ENCODE data around the gene TRAM2.
A peak's percentile ranks its signal among the peaks of the same experiment; 100 is the strongest.

Gene TRAM2

DNA sequence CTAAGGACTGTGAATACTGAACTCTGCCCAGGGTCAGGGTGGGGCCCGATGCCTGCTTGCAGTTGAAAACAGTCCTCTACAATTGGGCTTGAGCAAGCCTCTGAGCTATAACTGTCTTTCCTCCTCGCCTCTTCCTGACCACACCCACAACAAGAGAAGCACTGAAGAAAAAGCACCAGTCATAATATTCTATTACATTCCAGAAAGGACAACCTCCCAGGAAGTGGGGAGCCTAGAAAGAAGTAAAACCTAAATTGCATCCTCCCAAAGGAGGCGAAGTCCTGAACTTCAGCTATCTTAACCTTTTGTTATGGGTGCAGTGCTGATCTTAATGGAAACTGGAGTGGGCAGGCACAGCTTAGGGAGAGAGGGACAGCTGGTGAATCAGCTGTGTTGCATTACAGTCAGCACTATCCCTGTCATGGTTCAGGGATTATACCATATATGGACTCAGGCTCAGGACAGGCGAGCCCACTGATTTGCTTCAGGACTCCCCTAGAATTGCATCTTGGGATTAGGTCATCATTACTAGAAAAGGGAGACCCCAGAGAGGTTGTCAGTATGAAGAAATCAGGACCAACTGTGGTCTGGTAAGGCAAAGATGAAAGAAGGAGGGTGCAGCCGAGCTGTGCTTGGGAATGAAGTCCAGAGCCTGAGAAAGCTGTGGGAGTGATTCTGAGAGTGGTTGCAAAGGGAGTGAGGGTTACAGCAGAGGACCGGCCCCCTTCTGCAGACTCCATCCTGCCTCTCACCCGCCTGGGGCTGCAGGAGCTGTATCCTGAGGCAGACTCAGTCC is 18.3 kb upstream of the TRAM2 start:
- TF ChIP-seq, protein P1, sequence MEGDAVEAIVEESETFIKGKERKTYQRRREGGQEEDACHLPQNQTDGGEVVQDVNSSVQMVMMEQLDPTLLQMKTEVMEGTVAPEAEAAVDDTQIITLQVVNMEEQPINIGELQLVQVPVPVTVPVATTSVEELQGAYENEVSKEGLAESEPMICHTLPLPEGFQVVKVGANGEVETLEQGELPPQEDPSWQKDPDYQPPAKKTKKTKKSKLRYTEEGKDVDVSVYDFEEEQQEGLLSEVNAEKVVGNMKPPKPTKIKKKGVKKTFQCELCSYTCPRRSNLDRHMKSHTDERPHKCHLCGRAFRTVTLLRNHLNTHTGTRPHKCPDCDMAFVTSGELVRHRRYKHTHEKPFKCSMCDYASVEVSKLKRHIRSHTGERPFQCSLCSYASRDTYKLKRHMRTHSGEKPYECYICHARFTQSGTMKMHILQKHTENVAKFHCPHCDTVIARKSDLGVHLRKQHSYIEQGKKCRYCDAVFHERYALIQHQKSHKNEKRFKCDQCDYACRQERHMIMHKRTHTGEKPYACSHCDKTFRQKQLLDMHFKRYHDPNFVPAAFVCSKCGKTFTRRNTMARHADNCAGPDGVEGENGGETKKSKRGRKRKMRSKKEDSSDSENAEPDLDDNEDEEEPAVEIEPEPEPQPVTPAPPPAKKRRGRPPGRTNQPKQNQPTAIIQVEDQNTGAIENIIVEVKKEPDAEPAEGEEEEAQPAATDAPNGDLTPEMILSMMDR (IDR thresholded peaks at IDR 0.05) = no peak
- Histone ChIP-seq H3K4me3 (peak overlapping the region; percentile 41), H3K27ac (peak overlapping the region; percentile 70 to 89)
- DNase-seq (ENCODE audit: low spot score) = peak; percentile 80

DNA sequence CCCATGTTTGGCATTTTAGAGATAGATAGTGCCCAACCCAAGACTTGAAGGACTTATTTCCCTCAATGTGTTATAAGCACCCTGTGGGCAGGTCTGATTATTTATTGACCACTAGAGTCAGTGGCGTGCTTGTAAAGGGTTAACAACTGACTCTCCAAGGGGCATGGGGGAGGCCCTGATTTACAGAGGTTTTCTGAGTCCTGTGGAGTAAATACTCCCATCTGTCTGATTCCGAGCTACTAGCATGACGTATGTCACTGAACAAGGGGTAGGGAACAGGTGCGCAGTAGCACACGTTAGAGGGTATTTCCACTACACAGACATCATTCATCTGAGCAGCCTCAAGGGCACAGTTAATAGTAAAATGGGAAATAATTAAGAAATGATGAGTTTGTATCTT is 17.4 kb upstream of the TRAM2 start:
- H3K4me3 ChIP-seq = no peak overlapping the region
- DNase-seq (ENCODE audit: low spot score) = no peak
- TF ChIP-seq, protein P1 (IDR thresholded peaks at IDR 0.05) = no peak
- H3K27ac ChIP-seq = peak overlapping the region; percentile 70 to 89

DNA sequence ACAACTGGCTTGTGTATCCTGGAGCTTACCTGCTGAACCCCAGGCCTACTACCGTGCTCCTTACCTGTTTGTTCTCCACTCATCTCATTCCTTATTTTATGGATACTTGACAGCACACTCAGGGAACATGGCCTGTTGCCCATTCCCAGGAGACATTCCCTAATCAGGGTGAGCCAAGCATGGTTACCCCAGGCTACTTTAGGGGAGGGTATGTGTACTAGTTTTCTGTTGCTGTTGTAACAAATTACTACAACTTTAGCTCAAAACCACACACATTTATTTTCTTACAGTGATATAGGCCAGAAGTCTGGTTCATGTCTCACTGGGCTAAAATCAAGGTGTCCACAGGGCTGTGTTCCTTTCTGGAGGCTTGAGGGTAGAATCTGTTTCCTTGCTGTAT is 15.0 kb upstream of the TRAM2 start:
- DNase-seq (ENCODE audit: low spot score) = no peak
- no peak overlapping the region for H3K27ac ChIP-seq
- TF ChIP-seq, protein P1 (IDR thresholded peaks at IDR 0.05) = no peak
- no peak overlapping the region for H3K4me3 ChIP-seq

DNA sequence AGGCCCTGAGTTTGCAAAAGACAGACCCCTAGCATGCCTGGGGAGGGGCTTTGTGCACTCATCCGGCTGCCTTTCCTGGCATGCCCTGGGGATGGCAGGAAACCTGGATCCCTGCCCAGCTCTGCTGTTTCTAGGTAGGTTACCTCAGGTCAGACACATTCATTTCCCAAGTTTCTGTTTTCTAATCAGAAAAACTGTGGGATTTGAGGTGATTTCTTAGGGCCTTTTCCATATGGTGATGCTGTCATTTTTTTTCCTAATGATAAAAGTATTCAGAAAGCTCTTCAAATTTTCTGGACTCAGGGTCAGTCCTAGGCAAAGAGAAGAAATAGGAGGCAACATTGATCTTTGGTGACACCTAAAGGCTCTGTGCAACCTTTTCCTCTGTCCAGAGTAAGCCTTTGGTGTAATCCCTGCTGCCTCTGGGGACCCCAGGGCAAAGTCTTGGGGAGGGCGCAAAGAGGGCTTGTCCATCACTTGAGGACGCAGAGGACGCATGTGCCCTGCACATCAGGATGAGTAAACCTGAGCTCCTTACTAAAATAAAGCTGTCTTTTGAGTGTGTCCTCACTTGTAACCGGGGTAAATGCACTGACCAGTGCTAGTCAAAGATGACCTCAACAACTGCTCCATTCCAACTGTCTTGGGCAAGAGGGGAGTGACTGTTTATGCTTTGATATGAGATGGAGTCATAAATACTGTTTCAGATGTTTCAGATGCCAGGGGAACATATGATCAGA is 13.5 kb upstream of the TRAM2 start:
- H3K27ac ChIP-seq = no peak overlapping the region
- no peak overlapping the region for H3K4me3 ChIP-seq
- TF ChIP-seq, protein P1 (IDR thresholded peaks at IDR 0.05) = no peak
- no peak for DNase-seq (ENCODE audit: low spot score)

DNA sequence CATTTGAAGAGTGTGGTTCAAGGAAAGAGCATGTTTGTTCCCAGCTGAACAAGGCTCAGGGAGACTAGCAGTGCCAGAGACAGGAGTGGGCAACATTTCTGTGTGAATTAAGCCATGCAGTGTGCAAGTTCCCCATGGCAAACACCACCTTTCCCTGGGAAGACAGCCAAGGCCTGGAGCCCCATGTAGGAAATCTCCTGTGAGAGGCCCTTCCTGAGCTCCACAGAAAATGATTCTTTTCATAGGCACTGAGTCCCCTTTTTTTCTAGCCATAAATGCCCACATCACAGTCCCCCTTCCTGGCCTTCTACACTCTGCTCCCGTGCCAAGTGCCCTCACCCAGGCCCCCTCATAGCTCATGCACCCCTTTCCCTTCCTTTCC is 11.8 kb upstream of the TRAM2 start:
- no peak for DNase-seq (ENCODE audit: low spot score)
- H3K27ac ChIP-seq = no peak overlapping the region
- TF ChIP-seq, protein P1 (IDR thresholded peaks at IDR 0.05) = no peak
- no peak overlapping the region for H3K4me3 ChIP-seq

DNA sequence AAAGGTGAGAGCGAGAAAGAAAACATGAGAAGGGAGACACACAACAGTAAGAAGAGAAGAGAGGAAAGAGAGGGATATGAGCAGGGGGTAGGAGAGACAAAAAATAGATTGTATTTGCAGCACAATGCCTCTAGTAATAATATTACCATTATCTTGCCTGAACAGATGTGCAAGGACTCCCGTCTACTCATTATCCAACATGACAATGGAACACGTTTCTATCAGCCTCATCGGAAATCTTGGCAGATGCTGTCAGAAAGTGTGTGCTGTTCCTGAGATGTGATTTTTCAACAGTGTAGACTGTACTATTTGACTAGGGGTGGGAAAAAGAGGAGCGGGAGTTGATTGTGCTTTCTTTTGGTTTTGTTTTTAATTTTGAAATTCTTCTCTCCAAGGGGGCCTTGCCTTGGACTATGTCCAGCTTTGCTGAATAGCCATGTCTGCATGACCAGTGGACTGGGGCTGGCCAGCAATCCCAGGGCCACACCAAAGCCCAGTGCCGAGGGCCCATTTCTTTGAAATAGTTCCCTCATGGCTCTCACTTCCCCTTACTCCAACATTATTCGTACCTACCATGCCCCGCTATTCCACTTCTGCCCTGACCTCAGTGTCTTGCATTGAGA is 11.3 kb upstream of the TRAM2 start:
- Histone ChIP-seq H3K4me3 (no peak overlapping the region), H3K27ac (no peak overlapping the region)
- TF ChIP-seq, protein P1 (IDR thresholded peaks at IDR 0.05) = no peak
- no peak for DNase-seq (ENCODE audit: low spot score)
